GM19238 (cell line): Measurements from ENCODE around the gene KCNQ5.

Experiments
- DNase-seq: peaks from one replicate; pipeline ENCODE4 v3.0.0; 2011; ENCODE audit warnings: low spot score; ENCODE audit not compliant: insufficient read length

Gene KCNQ5

DNA sequence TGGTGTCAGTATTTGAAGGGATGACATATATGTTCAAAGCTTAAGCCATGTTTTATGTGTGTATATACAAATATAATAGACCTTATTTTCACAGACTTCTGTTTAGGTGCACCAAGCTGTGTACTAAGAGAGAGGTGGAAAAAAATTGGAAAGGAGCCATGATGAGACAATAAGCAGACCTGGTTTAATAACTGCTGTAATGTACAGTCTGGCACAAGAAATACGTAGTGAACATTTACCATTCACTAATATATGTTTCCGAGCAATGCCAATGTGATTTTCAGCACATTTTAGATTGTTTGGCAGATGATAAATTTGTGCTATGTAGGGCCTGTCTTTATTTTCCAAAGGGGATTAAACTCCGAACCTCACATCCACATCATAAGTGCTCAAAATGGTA, 487.1 kb downstream of the KCNQ5 start:
- DNase-seq: no peak

DNA sequence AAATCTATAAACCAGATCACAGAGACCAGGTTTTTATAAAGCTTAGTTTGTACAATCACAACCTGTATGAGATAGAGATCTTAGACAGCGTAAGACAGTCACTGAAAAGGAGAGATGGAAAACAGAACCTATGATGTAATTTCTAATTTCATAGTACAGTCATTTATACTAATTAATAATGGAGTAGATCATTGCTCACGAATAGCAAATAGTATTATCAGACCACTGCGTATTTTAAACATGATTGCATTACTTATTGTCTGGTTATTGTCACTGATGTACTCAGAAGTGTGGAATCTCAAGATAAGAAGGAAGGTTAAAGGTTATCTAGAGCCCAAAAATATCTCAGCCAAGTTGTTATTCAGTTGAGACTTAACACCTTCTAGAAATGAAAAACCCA, 487.8 kb downstream of the KCNQ5 start:
- DNase-seq: no peak

DNA sequence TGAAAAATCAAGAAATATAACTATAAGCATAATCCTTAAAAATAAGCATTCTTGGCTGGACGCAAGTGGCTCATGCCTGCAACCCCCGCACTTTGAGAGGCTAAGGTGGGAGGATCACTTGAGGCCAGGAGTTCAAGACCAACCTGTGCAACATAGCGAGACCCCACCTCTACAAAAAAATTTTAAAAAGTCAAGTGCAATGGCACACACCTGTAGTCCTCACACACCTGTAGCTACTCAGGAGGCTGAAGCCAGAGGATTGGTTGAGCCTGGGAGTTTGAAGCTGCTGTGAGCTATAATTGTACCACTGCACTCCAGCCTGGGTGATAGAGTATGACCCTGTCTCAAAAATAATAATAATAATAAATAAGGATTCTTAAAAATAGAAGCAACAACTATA, 494.5 kb downstream of the KCNQ5 start:
- no peak for DNase-seq

DNA sequence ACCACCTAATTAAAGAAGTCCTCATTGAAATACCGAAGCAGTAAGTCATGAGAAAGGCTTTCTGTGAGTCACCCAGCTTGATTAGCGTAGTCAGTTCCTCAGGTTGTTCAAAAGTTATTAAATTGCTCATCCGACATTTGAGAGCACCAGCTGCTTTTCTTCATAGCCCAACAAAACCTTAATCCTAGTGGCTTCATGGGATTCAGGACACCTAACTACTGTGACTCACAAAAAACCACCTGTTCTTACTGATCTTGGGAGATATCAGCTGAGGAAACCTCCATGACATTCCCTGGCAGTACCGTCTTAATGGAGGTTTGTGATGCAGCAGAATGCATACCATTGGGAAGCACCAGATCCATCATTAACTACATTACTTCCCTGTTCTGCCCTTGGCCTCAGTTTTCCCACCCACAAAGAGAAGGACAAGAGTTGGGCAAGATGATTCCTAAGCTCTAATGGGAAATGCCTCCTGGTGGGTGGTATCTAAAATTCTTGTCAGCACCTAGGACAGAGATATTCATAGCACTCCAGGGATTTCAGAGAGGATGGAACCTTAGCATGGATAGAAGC, 499.6 kb downstream of the KCNQ5 start:
- DNase-seq: no peak

- no peak for DNase-seq
These were observed 501.9 kb downstream of the KCNQ5 start for GRCh38 chr6:73123632-73124329.

GRCh38 chr6:73129653-73130443, 508.0 kb downstream of the KCNQ5 start:
- DNase-seq: peak; percentile 38

DNA sequence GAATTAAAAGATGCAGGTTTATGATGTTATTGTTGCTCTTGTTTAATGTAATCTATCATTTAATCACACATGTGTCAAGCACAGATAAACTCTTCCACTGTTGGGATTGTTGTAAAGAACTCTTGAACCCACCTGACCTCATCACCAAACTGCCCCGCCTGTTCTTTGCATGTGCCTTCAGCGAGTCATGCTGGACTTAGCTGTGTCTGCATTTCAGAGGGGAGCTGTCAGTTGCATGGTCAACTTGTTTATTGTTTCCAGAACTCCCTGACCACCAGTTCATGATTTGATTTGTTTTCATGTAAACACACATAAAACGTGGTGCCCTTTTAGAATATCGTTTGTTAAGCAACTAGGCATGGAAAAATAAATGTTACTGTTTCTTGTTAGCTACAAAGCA, 509.8 kb downstream of the KCNQ5 start:
- no peak for DNase-seq

- DNase-seq: no peak
These were observed 512.7 kb downstream of the KCNQ5 start for GRCh38 chr6:73134588-73134987.

GRCh38 chr6:73139681-73140383, 518.0 kb downstream of the KCNQ5 start:
- DNase-seq: no peak

DNA sequence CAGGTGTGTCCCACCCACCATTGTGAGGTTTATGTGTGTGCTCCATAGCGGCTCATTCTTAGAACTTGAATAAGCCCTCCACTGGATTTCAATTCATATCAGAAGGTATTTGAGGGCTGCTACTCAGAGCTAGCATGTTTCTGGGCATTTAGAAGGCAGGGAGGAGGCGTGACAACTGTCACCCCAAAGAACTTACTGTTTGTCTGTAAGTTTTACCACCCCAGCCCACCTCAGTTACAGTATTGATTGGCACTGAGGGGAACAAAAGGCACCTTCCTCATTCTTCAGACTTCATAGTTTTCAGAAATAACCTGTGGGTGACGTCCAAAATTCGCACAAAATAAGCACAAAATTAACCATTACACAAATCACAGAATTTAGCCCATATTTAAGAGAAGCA, 521.7 kb downstream of the KCNQ5 start:
- DNase-seq: no peak

DNA sequence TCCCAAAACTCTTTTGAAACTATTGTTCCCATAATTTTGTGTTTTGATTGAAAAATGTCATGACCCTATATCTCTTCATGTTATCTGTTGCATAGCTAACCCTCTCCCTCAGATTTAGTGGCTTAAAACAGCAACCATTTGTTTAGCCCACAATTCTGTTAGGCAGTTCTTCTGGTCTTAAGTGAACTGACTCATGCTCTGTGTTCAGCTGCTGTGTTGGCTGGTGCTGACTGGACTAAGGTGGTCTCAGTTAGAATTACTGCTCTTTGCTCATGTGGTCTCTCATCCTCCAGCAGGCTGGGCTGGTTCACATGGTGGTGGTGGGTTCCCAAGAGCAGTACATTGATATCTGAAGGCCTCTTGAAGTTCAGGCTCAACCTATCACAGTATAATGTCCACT, 522.7 kb downstream of the KCNQ5 start:
- no peak for DNase-seq

DNA sequence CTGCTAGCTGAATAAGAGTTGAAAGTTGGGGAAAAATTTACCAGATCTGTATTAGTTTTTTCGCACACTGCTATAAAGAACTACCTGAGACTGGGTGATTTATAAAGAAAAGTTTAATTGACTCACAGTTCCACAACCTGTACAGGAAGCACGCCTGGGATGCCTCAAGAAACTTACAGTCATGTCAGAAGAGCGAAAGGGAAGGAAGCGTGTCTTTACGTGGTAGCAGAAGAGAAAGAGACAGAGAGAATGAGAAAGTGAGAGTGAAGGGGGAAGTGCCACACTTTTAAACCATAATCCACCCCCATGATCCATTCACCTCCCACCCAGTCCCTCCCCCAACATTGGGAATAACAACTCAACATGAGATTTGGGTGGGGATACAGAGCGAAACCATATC, 523.8 kb downstream of the KCNQ5 start:
- DNase-seq: no peak

GRCh38 chr6:73151732-73152131, 529.9 kb downstream of the KCNQ5 start:
- DNase-seq: no peak

- no peak for DNase-seq
These were observed 530.7 kb downstream of the KCNQ5 start for GRCh38 chr6:73152556-73152955.

- no peak for DNase-seq
These were observed 531.3 kb downstream of the KCNQ5 start for GRCh38 chr6:73152966-73153757.

GRCh38 chr6:73156793-73157767, 535.2 kb downstream of the KCNQ5 start:
- DNase-seq: no peak

DNA sequence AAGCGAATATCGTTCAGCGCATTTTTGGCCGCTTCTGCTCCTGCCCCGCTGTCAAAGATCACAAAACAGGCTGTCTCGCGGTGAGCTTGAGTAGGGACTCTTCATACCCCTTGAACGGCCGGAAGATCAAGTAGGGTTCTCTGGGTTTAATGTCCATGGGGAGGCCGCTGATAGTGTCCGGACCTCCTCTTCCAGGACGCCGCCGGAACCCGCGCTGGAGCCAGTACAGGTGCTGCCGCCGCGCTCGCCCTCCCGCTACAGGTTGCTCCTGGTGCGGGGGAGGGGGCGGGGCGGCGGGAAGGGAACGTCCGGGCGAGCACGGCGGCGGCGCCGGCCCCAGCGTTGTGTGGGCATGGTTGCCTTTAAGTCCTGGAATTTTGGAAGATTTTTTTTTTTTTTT, 536.0 kb downstream of the KCNQ5 start:
- no peak for DNase-seq

- no peak for DNase-seq
These were observed 547.2 kb downstream of the KCNQ5 start for GRCh38 chr6:73169111-73169510.

DNA sequence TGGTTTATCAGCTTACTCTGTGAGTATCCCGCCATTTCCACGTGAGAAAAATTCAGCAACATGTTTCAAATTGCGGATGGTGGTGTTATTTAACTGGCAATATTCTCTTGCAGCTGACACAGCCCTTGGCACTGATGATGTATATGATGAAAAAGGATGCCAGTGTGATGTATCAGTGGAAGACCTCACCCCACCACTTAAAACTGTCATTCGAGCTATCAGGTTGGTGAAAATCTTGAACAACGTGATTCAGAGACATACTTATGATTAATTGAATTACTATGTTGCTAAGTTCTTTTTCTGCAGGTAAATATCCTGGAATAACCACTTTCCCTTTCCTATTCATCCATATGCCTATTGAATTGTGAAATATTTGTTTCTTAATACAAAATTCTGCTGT, 547.8 kb downstream of the KCNQ5 start:
- DNase-seq: no peak

- no peak for DNase-seq
These were observed 552.8 kb downstream of the KCNQ5 start for GRCh38 chr6:73174646-73175045.
